ENCODE results near the gene ATG2A.

Gene ATG2A

DNA sequence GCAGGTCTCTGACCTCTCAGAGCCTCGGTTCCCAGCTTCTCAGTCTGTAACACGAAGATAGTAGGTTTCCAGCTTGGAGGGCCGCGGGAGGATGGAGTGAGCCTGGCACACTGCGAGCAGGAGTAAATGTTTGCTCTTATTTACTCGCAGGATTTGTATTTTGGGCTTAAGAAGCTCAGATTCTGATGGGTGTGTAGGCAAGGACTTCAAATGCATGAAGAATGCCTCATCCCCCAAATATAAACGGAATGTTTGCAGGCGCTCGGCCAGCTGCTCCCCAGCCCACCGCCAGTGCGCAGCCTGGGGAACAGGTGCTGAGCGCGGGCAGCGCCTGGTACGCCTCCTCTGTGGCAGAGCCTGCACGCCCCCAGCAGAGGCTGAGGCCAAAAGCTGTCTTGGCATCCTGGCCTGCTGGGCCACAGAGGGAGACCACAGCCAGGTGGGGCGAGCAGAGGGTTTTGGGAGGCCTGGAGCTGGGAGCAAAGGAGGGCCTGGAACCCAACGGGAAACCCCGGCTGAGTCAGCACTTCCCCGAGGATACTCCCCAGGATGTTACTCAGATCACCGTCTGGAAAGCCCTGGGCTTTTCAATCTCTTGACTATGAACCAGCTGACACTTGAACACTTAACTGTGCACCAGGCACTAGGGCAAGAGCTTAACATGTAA lies 48.0 kb downstream of the ATG2A start:
- Histone ChIP-seq H3K36me3 (ENCODE audit: control insufficient read depth, insufficient read depth, low read length) (peaks cover 7% of the 10 kb centered on the region), H3K9ac (ENCODE audit: low read length) (peak overlapping the region; percentile 50), H3K4me3 (ENCODE audit: low read length) (no peak overlapping the region), H3K4me1 (ENCODE audit: control insufficient read depth, insufficient read depth, low read length) (peaks cover 69% of the 10 kb centered on the region), H3K9me3 (ENCODE audit: control insufficient read depth, low read length) (no peaks in the 10 kb centered on the region), H3K27me3 (ENCODE audit: control insufficient read depth, insufficient read depth, low read length) (no peaks in the 10 kb centered on the region)

DNA sequence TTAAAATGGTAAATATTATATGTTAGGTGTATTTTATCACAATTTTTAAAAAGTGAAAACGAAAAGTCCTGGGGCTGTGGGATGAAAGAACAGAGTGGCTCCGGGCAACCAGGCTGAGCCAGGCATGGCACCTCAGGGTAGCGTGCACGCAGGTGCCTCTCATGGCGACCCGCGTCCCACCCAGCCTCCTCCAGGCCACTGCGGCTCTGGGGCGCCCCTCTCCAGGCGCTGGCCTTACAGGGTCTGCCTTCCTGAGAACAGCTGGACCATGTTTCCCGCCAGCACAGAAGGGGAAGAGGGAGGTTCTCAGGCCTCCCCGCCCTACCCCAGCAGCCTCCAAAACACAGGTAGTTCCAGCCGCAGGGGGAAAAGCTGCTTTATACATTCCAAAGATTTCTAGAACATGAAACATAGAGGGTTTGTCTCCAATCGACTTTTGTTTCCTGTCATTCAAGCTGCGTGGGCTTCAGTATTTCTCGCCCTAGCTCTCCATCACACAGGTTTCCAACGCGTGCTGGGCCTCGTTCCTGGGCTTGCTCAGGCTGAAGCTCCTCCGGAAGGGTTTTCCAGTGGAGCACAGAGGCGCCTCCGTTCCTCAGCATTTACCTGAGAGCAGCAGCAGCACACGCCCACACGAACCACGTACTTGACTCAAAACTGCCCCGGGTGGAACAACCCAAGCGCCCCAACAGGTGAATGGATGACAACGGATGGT lies 49.1 kb downstream of the ATG2A start:
- Histone ChIP-seq H3K36me3 (ENCODE audit: control insufficient read depth, insufficient read depth, low read length) (peaks cover 7% of the 10 kb centered on the region), H3K27me3 (ENCODE audit: control insufficient read depth, insufficient read depth, low read length) (no peaks in the 10 kb centered on the region), H3K9me3 (ENCODE audit: control insufficient read depth, low read length) (no peaks in the 10 kb centered on the region), H3K4me3 (ENCODE audit: low read length) (no peak overlapping the region), H3K4me1 (ENCODE audit: control insufficient read depth, insufficient read depth, low read length) (peaks cover 79% of the 10 kb centered on the region), H3K9ac (ENCODE audit: low read length) (no peak overlapping the region)

GRCh38 chr11:64866173-64866491 lies 50.9 kb downstream of the ATG2A start:
- Histone ChIP-seq H3K36me3 (ENCODE audit: control insufficient read depth, insufficient read depth, low read length) (no peaks in the 10 kb centered on the region), H3K9me3 (ENCODE audit: control insufficient read depth, low read length) (no peaks in the 10 kb centered on the region), H3K9ac (ENCODE audit: low read length) (no peak overlapping the region), H3K4me3 (ENCODE audit: low read length) (no peak overlapping the region), H3K4me1 (ENCODE audit: control insufficient read depth, insufficient read depth, low read length) (peaks cover 65% of the 10 kb centered on the region), H3K27me3 (ENCODE audit: control insufficient read depth, insufficient read depth, low read length) (no peaks in the 10 kb centered on the region)

GRCh38 chr11:64865286-64866172 lies 51.5 kb downstream of the ATG2A start:
- peaks cover 59% of the 10 kb centered on the region for H3K4me1 ChIP-seq (ENCODE audit: control insufficient read depth, insufficient read depth, low read length)
- H3K4me3 ChIP-seq (ENCODE audit: low read length) = no peak overlapping the region
- peak overlapping the region; percentile 45 for H3K9ac ChIP-seq (ENCODE audit: low read length)
- no peaks in the 10 kb centered on the region for H3K27me3 ChIP-seq (ENCODE audit: control insufficient read depth, insufficient read depth, low read length)
- H3K9me3 ChIP-seq (ENCODE audit: control insufficient read depth, low read length) = no peaks in the 10 kb centered on the region
- no peaks in the 10 kb centered on the region for H3K36me3 ChIP-seq (ENCODE audit: control insufficient read depth, insufficient read depth, low read length)

DNA sequence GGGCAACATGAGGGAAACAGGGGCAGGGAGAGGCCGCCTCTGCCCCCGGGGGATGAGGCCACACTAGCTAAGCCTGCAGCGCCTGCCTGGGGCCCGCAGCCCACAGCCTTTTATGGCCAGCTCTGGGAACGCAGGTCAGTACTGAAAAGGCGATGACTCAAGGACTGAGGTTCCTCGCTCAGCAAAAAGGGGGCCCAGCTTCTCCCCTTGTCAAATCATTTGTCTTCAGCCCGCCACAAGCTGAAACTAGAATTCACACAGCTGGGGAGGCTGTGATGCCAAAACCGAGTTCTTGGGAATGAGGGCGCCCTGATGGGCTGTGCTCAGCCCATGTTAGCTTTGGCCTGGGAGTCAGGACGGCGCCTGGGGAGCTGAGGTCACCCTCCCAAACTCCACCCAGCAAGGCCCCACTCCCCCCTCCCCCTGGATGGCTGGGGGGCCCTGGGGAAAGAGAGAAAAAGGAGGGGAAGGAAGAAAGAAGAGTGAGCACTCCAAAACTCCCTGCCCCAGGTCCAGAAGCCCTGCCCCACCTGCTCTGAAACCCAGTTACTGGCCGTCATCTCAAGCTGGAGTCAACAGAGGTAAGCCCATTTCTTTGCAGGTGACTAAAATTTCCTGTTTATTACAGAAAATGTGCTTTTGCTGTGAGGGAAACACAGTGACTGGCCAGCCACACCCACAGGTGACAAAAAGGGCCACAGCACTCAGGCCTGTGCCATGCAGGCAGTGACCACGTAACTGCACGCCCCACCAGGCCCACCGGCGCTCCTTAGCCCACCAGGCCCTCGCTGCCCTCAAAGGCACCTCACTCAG lies 52.3 kb downstream of the ATG2A start:
- Histone ChIP-seq H3K9me3 (ENCODE audit: control insufficient read depth, low read length) (no peaks in the 10 kb centered on the region), H3K4me3 (ENCODE audit: low read length) (no peak overlapping the region), H3K27me3 (ENCODE audit: control insufficient read depth, insufficient read depth, low read length) (no peaks in the 10 kb centered on the region), H3K36me3 (ENCODE audit: control insufficient read depth, insufficient read depth, low read length) (peaks cover 2% of the 10 kb centered on the region), H3K4me1 (ENCODE audit: control insufficient read depth, insufficient read depth, low read length) (peaks cover 50% of the 10 kb centered on the region), H3K9ac (ENCODE audit: low read length) (peak overlapping the region; percentile 45)

GRCh38 chr11:64864135-64864472 lies 52.9 kb downstream of the ATG2A start:
- peaks cover 5% of the 10 kb centered on the region for H3K36me3 ChIP-seq (ENCODE audit: control insufficient read depth, insufficient read depth, low read length)
- H3K27me3 ChIP-seq (ENCODE audit: control insufficient read depth, insufficient read depth, low read length) = no peaks in the 10 kb centered on the region
- no peak overlapping the region for H3K4me3 ChIP-seq (ENCODE audit: low read length)
- peak overlapping the region; percentile 45 for H3K9ac ChIP-seq (ENCODE audit: low read length)
- H3K9me3 ChIP-seq (ENCODE audit: control insufficient read depth, low read length) = no peaks in the 10 kb centered on the region
- H3K4me1 ChIP-seq (ENCODE audit: control insufficient read depth, insufficient read depth, low read length) = peaks cover 49% of the 10 kb centered on the region

GRCh38 chr11:64863391-64864060 lies 53.5 kb downstream of the ATG2A start:
- Histone ChIP-seq H3K9me3 (ENCODE audit: control insufficient read depth, low read length) (no peaks in the 10 kb centered on the region), H3K9ac (ENCODE audit: low read length) (peak overlapping the region; percentile 45), H3K36me3 (ENCODE audit: control insufficient read depth, insufficient read depth, low read length) (peaks cover 5% of the 10 kb centered on the region), H3K27me3 (ENCODE audit: control insufficient read depth, insufficient read depth, low read length) (no peaks in the 10 kb centered on the region), H3K4me3 (ENCODE audit: low read length) (no peak overlapping the region), H3K4me1 (ENCODE audit: control insufficient read depth, insufficient read depth, low read length) (peaks cover 49% of the 10 kb centered on the region)

DNA sequence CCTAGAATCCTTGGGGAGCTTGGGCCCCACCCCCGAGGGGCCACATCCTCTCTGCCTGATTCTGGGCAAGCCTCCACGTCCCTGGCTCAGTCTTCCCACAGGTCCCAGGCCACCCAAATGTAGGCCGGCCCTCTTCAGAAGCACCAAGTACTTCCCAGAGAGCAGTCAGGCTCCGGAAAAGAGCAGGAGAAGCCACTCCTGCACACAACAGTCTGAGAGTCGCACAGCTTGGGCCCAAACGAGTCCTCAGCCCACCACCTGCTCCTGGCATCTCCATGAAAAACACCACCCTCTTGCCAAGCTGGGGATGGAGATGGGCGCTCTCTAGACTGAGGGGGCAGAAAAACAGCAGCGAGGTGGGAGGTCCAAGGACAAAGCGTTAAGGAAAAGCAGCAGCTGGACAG lies 54.0 kb downstream of the ATG2A start:
- no peaks in the 10 kb centered on the region for H3K27me3 ChIP-seq (ENCODE audit: control insufficient read depth, insufficient read depth, low read length)
- peak overlapping the region; percentile 32 for H3K9ac ChIP-seq (ENCODE audit: low read length)
- H3K9me3 ChIP-seq (ENCODE audit: control insufficient read depth, low read length) = no peaks in the 10 kb centered on the region
- no peak overlapping the region for H3K4me3 ChIP-seq (ENCODE audit: low read length)
- peaks cover 50% of the 10 kb centered on the region for H3K4me1 ChIP-seq (ENCODE audit: control insufficient read depth, insufficient read depth, low read length)
- H3K36me3 ChIP-seq (ENCODE audit: control insufficient read depth, insufficient read depth, low read length) = peaks cover 5% of the 10 kb centered on the region

DNA sequence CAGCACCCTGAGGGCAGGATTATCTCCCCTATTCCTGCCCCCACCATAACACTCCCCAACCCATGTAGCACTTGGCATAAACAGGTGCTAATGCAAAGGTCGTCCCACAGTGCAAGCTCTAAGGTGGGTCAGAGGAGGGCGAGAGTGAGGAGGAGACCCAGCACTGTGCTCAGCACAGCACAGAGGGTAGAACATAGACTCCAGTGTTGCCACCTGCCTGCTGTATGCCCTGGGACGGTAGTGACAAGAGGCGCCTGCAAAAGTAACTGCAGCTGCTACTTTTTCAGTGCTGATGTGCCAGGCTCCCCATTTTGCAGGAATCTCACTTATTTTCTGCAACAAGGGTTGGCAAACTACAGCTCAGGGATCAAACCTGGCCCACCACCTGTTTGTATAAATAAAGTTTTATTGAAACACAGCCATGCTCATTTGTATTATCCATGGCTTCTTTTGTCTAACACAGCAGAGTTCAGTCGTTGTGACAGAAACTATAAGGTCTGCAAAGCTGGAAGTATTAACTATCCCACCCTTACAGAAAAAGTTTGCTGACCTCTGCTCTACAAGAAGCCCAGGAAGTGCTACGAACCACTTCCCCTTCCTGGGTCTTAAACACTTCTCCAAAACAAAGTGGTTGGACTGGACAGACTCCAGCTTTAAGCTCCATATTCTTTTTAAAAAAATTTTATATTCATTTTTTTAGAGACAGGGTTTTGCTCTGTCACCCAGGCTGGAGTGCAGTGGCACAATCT lies 55.6 kb downstream of the ATG2A start:
- Histone ChIP-seq H3K36me3 (ENCODE audit: control insufficient read depth, insufficient read depth, low read length) (peaks cover 5% of the 10 kb centered on the region), H3K9me3 (ENCODE audit: control insufficient read depth, low read length) (no peaks in the 10 kb centered on the region), H3K4me1 (ENCODE audit: control insufficient read depth, insufficient read depth, low read length) (peaks cover 63% of the 10 kb centered on the region), H3K27me3 (ENCODE audit: control insufficient read depth, insufficient read depth, low read length) (no peaks in the 10 kb centered on the region), H3K4me3 (ENCODE audit: low read length) (no peak overlapping the region), H3K9ac (ENCODE audit: low read length) (no peak overlapping the region)

DNA sequence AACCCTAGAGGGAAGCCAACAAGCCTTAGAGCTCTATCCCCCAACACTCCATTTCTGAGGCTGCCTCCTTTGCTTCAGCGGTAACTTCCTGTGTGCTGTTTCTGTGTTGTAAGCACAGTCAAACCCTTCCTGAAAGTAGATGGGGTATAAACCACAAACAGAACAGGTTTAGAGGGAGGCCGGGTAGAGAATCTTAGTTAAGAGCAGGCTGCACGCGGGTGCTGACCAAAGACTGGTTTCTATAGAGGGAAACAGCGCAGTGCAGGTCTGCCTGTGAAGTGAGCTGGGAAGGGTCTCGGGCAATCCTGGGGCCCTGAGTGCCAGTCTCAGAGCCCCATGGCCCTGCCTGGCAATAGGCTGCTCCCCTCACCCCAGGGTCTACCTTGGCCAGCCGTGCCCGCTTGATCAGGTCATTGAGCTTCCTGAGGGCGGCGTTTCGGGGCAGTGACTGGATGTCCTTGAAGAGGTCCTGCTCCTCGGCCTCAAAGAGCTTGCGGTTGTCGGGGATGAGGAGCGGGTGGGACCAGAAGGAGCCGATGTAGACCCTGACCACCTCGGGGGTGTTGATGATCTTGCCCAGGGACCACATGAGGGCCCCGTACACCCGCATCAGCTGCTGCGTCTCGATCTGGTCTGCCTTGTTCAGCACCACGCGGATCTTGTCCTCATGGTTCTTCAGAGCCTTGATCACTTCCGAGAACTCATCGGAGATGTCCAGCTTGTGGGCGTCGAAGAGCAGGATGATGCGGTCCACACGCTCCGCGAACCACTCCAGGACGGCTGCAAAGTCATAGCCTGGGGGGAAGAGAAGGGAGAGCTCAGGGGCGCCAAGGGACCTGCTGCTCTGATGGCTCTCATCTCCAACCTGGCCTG lies 57.2 kb downstream of the ATG2A start:
- no peaks in the 10 kb centered on the region for H3K9me3 ChIP-seq (ENCODE audit: control insufficient read depth, low read length)
- no peaks in the 10 kb centered on the region for H3K27me3 ChIP-seq (ENCODE audit: control insufficient read depth, insufficient read depth, low read length)
- H3K36me3 ChIP-seq (ENCODE audit: control insufficient read depth, insufficient read depth, low read length) = peaks cover 5% of the 10 kb centered on the region
- H3K4me1 ChIP-seq (ENCODE audit: control insufficient read depth, insufficient read depth, low read length) = peaks cover 66% of the 10 kb centered on the region
- no peak overlapping the region for H3K9ac ChIP-seq (ENCODE audit: low read length)
- H3K4me3 ChIP-seq (ENCODE audit: low read length) = no peak overlapping the region
